T-helper 9 cell (primary cell): ENCODE data around the gene DNAJC18.
"Not testable (repeated sequence)": the region's sequence is repeated elsewhere in the genome, so short reads cannot be mapped to it uniquely, and the experiment has no call there.

ENCODE experiments used
- DNase-seq: peaks from one replicate; pipeline ENCODE4 v3.0.0-alpha.2; 2020

The DNAJC18 gene

DNA sequence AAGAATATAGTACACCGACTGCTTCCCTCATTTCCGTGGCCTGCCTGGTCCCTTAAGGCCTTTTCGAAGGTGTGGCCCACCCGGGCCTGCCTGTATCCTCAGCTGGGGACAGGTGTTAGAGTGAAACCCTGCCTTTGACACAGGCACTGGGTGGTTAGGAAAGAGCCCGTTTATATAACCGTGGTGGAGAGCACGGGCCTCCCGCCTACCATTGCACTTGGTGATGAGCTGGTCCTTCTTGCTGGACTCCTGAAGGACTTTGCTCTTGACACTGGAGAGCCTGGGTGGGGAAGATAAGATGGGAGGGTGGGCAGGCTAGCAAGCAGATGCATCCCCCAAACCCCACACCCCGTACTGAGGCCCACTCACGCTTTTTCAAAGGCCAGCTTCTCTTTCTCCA, 37.8 kb downstream of the DNAJC18 start:
- DNase-seq = no peak

DNA sequence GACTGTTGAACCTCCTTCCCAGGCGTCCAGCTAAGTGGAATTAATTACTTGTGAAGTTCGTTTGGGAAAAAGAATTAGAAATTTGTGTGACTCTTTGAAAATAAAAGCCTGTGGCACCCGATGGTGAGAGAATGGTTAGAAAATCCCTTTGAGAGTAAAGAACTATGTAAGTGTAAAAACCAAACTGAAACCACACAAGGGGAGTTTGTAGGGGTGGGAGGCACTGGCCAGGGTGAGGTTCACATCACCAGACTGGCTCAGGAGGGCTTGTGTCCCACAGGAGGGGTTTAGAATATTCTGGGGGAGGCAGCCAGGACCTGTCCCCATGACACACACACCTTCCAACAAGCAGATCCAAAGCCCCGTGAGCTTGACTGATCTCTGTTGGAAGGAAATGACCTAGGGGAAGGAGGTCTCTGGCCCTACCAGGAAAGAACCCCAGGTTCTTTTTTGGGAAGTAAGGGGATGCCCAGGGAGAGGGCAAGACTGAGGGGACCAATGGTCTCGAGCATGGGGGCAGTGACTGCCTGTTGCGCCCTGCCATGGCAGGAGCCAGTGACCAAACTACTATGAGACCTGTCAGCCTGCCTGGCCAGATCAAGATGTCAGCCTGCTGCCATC, 39.7 kb downstream of the DNAJC18 start:
- DNase-seq = no peak

DNA sequence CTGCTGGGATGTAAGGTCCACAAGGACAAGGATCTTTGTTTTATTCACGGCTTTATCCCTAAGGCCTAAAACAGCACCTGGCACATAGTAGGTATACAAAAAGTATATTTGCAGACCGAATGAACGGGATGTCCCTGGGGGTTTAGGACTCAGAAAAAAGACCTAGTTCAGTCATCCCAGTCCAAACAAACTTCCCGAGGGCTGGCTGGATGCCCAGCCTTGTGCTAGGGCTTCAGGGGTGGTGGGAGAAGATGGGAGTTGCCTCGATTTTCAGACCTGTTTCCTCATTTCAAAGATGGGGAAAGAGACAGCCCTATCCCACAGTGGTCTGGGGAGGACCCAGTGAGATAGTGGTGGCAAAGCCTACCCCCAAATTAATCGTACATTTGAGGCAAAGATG, 41.4 kb downstream of the DNAJC18 start:
- no peak for DNase-seq

DNA sequence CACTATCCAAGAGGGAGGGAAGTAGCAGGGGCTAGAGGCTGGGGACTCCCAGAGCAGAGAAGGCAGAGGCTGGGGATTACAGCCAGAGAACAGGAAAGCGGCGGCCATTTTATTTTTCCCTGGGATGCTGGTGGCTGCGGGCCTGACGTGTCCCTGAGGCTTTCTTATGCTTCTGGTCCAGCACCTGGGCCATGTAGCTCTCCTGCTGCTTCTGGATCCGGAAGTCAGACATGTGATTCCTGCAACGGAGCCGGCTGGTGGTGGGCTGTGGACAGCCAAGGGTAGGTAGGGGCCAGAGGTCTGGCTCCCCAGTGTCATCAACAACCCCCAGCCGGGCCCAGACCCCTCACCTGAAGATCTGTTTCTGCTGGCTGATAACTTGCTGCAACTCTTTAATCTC, 42.6 kb downstream of the DNAJC18 start:
- DNase-seq = no peak

- DNase-seq = no peak
These were observed 43.3 kb downstream of the DNAJC18 start for GRCh38 chr5:139395844-139396640.

DNA sequence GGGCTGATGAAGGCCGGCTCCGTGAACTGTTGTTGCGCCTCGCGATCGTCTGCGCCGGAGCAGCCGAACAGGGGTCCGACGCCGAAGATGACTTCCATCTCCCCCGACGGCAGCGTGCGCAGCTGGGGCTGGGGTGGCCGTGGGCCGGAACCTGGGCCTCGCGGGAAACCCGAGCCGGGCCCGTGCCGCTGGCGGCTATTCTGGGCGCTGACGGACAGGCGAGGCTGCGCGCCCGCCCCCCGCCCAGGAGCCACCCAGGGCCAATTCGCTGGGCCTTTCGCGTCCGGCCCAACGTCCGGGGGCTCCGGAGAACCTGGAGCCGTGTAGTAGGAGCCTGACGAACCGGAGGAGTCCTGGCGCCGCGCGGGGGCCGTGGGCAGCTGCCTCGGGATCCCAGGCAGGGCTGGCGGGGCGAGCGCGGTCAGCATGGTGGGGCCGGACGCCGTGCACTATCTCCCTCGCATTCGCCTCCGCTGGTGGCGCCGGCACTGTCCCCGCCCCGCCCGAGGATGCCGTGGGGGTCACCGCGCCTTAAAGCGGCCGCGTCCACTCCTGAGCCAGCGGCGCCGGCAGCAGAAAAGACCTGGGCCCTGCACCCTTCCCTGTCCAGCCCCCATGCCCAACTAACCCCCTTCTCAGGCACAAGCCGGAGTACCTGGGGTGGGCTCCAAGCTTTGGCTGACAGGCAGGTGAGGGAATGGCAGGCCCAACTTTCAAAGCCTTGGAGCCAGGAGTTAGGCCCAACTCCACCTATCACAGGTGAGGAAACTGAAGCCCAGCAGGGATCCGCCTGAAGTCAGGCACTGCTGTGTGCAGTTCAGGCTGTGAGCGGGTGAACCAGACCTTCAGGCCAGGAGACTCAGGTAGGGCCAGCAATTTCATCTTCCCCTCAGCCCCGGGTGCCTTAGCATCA, 44.4 kb downstream of the DNAJC18 start, which contains the start of gene PROB1:
Gene PROB1 (minus strand): TSS at position 451 of the 913 bp plus-strand sequence. CDS start 23 bp downstream, at position 428.
- DNase-seq = no peak

DNA sequence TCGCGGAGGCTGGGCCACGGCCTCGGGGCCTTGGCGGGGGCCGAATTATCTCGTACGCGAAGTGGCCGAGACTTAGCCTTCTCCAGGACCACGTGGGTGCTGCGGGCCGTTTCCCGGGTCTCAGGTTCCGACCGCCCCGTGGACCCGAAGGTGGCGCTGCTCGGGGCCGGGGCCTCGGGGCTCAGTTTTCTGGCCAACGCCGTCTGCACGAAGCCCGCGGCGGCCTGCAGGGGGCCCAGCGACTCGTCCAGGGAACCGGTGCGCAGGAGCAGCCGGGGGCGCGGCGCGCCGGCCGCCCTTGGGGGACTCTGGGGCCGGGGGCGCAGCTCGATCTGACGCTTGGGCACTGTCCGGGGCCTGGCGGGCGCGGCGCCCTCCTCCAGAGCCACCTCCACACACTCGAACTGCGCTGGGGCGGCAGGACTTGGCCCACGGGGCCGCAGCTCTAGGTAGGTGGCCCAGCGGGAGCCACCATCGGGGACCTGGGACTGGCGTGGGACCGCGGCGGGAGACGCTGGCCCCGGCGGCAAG, 45.1 kb downstream of the DNAJC18 start:
- DNase-seq = peak; percentile 66

DNA sequence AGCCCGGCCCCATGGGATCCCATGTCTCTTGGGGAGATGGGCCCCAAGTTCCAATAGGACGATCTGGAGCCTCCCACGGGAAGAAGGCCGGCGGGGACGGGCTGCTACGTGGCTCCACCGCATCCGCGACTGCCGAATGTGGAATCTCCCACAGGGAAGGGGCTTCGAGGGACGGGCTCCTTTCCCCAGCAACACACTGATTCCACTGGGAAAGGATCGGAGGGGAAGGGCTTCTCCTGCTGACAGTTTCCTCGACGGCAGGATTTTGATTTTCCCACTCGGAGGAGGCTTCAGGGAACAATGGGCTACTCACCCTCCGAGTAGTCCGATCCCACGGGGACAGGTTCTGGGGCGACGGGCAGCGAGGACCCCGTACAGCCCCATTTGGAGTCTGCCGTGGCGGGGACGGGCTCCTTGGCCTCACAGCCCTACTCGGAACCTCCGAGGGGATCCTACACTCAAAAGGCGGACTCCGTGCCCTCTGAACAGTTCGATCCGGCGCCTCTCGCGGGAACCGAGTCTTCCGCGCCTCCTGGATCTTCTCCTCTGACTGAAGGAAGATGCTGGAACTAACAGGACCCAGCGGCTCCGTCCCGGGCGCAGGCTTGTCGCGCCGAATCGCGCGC, 45.7 kb downstream of the DNAJC18 start:
- DNase-seq = no peak

GRCh38 chr5:139392678-139393496, 46.4 kb downstream of the DNAJC18 start:
- peak; percentile 70 for DNase-seq

DNA sequence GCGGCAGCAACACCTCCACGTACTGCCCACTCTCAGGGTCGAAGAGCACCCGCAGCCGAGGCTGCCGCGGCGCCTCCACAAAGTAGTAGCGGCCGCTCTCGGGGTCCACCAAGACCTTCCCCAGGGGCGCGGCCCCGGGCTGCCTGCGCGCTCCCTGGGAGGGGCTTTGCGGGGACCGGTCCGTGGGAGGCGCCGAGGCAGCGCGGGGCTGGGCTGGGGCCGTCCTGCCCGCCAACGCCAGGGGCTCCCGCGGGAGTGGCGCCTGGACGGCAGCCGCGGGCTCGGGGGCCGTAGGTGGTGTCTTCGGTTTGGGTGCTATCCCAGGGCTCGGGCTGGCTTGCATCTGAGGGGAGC, 47.0 kb downstream of the DNAJC18 start:
- DNase-seq = no peak

DNA sequence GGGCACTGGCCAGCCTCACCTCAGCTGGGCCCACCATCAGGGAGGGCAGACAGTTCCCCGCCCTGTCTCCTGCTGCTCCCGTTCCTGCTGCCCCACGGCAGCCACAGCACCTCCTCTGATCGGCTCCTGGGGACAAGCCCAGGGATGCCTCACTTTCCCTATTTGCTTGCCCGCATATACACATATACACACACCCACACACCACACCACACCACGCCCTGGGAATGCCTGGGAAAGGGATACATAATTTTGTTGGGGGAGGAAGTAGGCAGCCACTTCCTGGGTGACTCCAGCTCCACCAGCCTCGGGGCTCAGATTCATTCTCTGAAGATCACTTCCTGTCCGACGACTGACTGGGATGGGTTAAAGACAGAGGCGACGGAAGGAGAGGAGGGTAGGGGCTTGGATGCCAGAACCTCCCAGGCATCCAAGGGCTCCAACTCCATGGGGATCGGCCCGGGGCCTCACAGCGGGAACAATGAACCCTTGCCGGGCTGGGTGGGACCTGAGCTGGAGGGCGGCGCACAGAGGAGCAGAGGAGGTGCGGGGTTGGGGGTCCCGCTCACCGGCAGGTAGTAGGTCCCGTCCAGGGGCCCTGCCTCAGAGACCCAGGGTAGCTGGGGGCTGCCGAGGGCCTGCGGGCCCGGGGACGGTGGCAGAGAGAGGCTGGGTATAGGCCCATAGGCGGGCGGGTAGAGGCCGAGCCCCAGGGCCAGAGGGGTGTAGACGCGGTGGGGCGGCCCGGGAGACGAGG, 47.6 kb downstream of the DNAJC18 start:
- DNase-seq = no peak

DNA sequence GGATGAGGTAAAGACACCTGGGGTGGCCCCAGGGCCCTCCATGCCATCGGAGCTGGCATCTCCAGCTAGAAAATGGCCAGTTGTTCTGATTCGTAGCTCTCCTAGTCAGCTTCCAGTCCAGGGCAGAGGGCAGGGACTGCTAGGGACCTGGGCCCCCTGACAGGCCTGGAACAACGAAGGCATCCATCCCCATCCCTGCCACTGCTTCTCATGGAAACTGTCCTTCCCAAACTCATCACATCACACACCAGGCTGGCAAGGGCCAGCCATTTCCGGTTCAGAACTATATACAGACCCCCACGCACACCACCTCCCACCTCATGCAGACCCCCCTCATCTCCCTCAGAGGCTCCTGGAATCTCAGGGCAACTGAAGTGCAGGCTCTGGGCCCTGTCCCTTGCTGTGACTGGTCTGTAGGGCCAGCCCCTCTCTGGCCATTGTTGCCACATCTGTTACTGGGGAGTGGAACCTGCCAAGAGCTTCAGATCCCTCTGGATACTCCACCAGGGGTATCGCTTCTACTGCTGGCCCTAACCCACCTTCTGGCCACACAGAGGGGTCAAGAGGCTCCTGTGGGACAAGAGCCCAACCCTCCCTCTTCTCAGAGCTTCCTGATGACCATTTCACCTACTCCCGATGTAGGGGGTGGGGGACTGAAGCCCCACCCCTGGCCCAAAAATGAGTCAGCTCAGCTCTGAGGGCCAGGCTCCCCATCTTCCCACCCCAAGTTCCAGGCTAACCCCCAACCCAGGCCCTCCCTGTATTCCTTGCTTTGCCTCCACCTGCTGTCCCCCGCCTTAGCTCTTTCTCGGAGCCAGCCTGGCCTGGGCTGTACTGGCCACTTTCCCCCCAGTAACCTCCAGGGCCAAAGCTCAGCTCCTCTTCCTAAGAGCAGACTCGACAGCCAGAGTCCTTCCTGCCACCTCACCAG, 48.4 kb downstream of the DNAJC18 start:
- DNase-seq = no peak

DNA sequence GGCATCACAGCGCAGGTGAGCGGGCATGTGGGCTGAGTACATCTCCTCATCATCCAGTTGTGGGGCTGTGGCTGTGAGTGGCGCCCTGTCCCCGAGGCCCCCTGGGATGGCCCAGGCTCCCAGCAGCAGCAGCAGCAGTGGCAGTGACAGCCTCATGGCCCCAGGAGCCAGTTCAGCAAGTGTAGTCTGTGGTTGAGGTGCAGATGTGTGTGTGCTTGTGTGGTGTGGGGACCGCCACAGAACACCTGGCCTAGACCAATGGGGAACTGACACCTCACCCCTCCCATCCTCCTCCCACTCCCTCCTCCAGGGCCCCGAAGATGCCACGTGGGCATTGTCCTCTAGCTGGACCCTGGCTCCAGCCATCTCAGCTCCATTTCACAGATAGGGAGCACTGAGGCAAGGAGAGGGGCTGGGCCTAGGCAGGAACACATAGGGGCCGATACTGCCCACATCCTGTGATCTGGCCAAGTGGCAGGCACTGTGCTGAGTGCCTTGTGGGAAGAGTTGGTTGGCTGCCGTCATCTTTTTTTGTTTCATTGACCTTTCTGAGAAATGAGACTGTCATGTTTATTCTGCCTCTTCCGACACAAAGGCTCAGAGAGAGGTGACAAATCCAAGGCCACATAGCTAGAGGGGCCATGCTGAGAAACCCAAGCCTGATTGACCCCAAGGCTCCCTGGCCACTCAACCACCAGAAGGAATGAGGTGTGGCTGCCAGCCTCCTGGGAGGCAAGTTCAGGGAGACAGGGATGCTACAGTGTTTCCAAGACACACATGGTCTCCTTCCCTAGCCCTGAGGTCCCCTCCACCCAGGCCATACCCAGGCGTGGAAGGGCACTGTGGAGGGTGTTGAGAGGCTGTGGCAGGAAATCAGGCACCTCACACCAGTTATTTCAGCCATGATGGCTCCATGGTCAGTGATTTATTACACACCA, 49.4 kb downstream of the DNAJC18 start, which contains the start of gene MZB1:
Gene MZB1 (minus strand): TSS at position 213 of the 938 bp plus-strand sequence. CDS start 57 bp downstream, at position 156.
- peak; percentile 34 for DNase-seq

GRCh38 chr5:139388198-139388821, 51.0 kb downstream of the DNAJC18 start:
- no peak for DNase-seq

GRCh38 chr5:139387611-139388197, 51.6 kb downstream of the DNAJC18 start:
- no peak for DNase-seq

DNA sequence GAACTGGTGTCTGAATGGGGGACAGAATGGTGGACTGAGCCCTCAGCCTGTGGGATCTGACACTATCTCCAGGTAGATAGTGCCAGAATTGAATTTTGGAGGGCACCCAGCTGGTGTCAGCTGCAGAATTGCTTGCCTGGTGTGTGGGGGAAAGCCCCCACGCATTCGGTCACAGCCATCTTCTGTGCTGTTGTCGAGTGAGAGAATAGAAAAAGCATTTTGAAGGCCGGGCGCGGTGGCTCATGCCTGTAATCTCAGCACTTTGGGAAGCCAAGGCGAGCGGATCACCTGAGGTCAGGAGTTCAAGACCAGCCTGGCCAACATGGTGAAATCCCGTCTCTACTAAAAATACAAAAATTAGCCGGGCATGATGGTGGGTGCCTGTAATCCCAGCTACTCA, 52.4 kb downstream of the DNAJC18 start:
- not testable (repeated sequence) for DNase-seq

- no peak for DNase-seq
These were observed 53.3 kb downstream of the DNAJC18 start for GRCh38 chr5:139386050-139386438.
